Cerebellar nuclear complex (tissue), 1 donor: Measurements from ENCODE around the gene ROS1.
"Not testable (repeated sequence)": the region's sequence is repeated elsewhere in the genome, so short reads cannot be mapped to it uniquely, and the experiment has no call there.

ENCODE experiments used
- DNase-seq, 2 experiments: peaks; one replicate each; lab custom pipeline; 2025; lab: John Stamatoyannopoulos, UW

The ROS1 gene

DNA sequence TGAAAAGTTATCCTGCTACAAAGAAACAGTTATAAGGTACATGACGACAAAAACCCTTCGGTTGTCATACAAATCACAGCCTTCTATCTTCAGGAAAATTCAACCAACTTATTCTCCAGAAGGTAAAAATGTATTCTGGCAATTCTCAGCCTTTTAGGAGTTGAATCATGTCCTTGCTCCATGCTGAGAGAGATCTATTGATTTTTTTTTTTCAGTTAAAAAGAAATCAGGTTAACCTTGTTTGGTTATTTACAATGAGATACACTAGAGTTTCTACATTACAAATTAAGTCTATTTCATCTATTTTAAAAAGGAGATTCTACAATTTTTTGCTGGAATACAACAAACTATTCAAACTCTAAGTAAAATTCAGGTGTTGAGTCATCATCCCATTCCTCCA is 45.4 kb downstream of the ROS1 start:
- no peak for DNase-seq

DNA sequence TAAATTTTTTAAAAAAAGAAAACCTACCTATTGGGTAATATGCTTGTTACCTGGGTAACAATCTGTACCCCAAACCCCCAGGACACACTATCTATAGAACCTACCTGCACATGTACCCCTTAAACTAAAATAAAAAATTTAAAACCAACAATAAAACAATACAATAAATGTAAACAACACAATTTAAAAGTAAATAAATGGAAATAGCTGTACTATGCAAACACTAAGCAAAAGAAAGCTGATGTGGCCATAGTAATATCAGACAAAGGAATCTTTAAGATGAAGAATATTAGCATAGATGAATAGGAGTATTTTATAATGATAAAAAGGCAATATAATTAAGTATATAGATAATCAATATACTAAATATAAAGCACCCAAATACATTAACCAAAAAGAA is 50.3 kb downstream of the ROS1 start:
- DNase-seq: no peak

DNA sequence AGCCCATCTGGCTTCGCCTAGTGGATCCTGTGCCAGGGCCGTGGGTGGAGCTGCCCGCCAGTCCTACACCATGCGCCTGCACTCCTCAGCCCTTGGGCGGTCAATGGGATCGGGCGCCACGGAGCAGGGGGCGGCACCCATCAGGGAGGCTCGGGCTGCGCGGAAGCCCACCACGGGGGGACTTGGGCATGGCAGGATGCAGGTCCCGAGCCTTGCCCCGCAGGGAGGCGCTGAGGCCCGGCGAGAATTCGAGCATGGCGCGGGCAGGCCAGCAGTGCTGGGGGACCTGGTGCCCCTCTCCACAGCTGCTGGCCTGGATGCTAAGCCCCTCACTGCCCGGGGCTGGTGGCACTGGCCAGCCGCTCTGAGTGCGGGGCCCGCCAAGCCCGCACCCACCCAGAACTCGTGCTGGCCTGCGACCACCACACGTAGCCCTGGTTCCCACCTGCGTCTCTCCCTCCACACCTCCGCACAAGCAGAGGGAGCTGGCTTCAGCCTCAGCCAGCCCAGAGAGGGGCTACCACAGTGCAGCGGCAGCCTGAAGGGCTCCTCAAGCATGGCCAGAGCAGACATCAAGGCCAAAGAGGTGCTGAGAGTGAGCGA is 52.4 kb downstream of the ROS1 start:
- no peak for DNase-seq

DNA sequence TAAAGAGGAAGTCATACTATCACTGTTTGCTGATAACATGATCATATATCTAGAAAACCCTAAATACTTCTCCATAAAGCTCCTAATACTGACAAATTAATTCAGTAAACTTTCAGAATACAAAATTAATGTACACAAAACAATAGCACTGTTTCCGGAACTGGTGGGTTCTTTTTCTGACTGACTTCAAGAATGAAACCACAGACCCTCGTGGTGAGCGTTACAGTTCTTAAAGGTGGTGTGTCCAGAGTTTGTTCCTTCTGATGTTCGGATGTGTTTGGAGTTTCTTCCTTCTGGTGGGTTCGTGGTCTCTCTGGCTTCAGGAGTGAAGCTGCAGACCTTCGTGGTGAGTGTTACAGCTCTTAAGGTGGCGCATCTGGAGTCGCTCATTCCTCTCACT is 53.5 kb downstream of the ROS1 start:
- DNase-seq: not testable (repeated sequence)

DNA sequence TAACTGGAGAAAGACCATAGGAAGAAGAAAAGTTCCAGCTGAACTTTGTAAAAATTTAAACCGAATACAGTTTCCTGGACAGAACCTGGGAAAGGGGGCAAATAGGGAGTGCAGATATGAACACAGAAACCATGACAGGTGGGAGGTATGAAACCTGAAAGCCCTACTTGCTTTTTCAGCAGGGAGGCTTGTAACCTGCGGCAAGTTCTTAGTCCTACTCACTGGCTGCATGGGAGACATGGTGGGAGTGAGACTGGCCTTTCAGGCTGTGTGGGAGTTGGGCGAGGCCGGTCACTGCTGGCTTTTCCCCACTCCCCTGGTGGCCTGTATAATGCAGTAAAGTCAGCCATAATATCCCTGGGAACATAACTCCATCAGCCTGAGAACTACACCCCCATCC is 54.2 kb downstream of the ROS1 start:
- DNase-seq: no peak

DNA sequence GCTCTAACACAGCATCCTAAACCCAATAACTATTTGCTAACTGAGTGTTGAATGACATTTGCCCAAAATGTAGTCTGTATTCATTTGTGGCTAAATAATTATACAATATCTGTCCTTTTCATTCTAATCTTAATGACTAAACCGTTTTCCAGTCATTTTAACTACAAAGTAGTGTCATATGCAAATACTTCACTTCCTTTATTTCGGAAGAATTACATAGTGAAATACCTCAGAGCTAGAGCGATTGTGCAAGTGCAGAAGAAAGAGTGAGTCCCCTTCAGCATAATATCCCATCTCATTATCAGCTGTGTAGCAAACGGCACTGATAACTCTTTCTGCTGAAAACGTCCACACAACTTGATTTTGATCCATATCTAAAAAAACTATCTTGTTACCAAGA is 66.2 kb downstream of the ROS1 start:
- no peak for DNase-seq

DNA sequence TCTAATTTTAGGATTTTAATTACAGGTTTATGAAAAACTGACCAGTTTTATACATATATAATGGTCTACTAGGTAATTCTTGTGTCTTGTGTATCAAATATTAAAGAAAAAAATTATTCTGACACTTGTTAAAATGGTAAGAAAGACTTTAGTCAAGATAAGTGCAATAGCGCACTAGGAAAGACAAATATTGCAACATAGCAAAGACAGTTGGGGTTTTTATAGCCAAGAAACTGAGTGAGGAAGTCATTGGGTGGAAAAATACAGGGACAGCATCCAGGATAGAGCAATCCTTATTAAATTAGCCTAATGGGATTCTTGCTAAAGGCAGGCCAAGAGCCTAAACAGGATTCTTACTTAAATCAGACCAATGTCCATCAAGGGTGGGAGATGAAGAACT is 71.1 kb downstream of the ROS1 start:
- DNase-seq: no peak

DNA sequence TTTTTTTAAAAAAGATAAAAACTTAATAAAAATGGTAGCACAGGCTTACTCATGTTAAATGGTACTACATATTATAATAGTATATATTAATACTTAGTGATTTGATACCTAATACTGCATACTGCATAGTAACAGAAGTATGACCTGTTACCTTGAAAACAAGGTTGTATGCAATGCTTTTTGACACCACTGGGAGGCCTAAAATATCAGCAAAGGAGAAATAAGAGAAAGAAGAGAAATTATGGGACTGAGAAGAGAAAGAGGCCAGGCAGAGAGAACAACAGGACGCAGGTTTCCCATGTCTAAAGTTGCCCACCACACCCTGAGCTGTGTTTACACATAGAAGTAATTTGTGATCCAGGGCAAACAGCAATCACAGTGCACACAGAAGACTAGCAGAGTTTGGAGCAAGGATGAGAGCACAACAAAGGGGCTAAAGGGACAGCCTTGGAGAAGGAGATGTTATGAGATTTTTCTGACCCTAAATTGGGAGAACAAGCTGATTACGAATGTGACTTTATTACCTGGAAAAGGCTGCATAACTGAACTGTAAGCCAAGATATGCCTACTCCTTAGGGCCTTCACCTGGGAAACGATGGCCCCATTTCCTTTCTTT is 73.2 kb downstream of the ROS1 start:
- DNase-seq: no peak

DNA sequence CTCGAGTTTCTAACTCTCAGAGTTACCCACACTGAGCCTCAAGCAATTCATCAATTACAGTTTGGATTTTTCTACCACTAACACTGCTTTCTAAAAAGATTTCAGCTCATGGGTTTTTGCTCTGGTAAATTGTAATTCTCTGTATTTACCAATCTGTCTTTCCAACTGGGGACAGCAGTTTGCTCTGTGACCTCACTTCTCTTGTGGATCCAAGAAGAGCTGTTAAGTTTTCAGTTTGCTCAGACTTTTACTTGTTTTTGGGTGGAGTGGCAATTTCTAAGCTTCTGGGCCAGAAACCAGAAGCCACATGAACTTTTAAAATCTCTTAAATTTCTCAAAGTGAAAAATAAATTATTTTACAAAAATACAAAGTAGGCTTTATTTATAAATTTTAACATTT is 74.2 kb downstream of the ROS1 start:
- DNase-seq: no peak

DNA sequence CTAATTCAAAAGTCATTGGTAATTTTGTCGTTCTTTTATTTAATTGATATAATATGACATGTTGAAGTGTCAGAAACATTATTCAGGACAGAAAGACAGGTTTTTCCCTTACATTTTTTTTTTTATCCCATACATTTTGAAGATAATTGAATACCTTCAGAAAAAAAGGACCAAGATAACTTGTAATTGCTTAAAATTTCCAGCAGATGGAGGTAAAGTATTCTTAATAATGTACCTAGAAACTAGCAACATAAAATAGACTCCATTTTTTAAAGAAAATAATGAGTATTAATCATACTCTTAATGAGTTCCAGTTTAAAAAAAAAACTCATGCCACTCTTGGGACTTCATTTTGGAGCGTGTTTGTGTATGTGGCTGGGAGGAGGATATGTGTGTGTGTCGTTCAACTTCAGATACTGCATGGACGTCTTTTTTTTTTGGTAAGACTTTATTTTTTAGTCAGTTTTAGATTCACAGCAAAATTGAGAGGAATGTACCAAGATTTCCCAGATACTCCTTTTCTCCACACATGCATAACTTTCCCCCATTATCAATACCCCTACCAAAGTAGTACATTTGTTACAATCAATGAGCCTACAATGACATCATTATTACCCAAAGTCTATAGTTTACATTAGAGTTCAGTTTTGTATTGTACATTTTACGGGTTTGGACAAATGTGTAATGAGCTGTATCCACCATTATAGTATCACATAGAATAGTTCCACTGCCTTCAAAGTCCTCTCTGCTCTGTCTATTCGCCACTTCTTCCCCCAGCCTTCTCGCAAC is 79.4 kb downstream of the ROS1 start:
- DNase-seq: no peak

DNA sequence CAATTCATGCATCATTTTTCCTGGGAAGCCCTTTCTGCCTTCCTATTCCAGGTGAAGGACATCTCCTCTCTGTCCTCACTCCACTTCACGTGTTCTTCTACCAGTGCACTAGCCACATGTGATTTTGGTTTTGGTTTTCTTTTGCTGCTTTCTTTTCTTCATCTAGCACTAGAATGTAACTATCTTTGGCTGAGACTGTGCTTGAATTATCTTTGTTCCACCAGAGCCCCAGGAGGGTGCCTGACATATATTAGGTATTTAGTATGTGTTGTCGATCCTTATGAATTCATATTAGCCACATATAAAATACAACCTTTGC is 80.5 kb downstream of the ROS1 start:
- no peak for DNase-seq

DNA sequence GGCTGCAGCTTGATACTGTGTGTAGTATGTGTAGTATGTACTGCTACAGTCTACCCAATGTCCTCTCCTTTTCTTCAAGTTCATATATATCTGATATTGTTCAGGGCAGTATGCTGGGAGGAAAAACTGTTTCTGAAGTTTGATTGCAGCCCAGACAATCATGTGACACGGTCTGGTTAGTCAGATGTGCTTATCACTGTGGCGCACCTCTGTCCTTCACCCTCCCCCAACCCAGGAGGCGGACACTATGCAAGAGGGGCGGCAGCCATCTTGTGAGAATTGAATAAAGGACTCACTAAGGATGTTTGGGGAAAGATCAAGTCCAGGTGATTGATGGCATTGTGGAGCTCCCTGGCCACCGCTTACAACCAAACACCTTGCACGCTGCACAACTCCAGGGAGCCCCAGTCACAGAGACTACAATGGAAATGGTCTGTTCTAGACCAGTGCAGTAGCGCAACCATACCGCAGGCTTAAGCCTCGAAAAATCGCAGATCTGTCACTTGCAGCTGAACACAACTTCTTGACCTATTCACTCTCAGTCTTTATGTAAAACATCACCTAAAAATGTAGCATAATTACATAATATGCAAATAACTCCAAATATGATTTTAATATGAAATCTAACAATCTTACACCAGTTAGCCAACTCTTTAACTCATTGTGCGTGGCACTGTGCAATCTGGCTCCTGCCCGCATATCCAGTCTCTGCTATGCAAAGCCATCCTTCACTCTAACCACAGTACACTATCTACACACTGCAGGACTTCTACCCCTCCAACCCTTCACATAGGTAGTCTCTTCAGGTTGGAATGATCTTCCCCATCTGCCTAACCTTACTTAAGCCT is 81.1 kb downstream of the ROS1 start:
- DNase-seq: no peak

DNA sequence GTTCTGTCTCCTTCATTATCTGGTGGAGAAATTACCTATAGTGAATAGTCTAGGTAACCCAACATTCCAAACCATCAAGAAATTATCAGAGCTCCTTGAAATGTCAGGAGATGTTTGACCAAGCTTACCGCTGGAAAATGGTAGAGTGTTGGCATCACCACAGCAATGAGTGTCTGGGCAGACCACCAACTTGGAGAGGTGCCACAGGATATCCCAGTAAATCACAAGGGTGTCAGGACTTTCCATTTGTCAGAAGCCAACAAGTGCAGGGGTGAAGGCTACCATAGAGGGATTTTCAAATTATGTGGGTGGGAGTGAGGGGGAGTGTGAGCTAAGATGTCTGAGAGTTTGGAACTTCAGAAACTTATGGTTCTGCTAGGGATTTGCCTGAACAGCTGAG is 87.2 kb downstream of the ROS1 start:
- no peak for DNase-seq

DNA sequence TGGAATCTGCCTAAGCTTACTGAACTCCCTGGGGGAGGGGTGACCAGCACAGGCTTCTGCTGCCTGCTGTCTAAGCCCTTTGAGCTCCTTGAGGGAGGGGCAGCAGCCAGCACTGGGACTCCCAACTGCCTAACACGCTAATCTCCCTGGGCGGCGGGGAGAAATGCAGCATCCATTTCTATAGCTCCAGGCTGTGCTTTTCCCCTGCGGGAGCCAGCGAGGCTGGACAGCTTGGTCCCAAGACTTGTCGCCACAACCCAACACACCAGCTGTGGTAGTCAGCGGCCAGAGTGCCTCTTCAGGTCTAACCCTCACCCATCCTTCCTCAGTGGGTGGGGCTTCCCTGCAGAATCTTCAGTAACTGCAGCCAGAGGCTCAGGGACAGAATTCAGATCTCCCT is 95.8 kb downstream of the ROS1 start:
- DNase-seq: no peak

DNA sequence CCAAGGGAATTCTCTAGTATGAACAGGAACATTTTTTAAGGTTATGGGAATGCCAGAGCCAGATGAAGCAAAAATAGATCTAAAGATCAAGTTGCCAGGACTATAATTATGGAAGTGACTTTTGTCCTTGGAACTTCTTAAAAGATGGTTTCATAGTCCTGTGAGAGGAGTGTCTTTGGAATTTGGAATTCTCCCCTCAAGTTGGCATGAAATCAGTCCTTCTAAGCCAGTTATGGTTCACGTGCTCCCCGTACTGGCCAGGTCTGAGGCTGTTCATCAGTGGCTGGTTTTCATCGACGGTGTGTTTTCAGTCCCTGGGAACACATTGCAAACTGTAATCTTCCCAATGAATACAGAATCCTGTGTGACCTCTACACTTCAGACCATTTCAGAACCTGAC is 97.2 kb downstream of the ROS1 start:
- DNase-seq: no peak

DNA sequence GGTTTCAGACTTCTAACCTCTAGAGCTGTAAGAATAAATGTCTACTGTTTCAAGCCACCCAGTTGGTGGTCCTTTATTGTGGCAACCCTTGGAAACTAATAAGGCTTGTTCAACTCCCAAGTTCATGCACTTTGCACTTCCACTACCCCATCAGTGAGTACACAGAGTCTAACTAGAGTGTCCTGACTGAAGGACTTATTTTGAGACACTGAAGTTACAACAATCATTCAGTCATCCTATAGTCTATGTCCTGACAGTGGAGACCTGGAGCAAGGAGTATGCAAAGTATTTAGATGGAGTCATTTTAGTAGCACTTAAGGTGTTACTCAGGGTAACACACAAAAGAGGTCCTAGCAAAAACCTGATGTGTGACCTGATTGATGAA is 97.7 kb downstream of the ROS1 start:
- no peak for DNase-seq

DNA sequence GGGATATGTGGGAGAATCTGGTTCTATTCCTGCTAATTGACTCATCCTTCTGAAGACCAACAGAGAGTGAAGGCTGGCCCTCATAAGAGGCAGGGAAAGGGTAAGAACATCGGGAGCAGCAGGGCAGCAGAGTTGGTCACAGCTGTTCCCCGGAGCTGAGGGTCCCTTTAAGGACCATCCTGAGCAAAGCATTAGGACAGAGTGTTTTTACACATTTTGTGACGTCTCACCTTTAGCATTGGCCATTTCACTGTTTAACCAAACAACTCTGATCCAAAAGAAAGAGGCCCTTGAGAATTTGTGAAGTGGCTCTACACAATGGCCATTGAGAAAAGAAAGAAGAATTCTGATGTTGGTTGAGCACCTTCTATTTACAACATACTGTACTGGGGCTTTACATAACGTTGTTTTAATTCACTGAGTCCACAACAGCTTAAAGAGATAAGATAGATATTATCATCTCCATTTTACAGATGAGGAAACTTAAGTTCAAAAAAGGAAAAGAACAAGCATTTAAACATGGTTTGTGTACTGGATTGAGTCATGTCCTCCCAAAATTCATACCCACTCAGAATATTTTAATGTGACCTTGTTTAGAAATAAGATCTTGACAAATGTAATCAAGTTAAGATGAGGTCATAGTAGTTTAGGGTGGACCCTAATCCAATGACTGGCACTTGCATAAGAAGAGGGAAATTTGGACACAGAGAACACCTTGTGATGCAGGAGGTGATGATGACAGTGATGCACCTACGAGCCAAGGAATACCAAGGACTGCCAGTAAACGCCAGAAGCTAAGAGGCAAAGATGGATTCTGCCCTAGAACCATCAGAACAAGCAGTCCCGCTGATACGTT is 98.4 kb downstream of the ROS1 start:
- DNase-seq: no peak

DNA sequence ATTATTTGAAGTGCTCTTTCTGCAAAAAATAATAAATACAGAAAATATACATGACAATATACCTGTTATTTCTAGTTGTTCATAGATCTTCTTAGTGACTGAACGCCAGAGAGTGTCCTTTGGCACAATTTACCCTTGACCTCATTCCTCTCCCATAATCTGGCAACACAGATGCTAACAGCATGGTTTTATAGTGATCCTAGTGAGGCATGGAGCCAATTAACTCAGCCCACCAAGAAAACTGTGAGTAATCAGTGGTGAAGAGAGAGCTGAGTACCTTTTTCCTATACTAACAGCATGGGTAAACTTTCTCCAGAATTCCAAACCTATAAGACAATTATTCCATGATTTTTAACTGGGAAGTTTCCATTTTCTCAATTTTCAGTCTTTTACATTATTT is 99.3 kb downstream of the ROS1 start:
- DNase-seq: no peak

DNA sequence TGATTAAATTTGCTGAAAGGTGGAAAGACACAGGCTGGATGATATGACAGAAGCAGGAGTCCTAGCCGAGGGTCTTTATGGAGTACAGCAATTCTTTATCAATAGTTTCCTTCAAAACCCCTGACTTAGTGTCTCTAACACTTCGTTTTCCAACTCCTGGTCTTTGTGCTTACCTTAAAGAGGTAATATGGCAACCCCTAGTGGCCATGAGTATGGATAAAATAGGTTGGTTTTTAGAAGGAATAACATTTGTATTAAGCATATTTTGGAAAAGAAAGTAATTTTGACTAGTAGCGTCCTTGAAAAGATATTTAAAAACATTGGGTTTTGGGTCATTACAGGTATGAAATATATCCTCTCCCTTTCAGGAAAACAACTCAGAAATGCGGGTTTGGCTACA is 108.5 kb downstream of the ROS1 start:
- no peak for DNase-seq

DNA sequence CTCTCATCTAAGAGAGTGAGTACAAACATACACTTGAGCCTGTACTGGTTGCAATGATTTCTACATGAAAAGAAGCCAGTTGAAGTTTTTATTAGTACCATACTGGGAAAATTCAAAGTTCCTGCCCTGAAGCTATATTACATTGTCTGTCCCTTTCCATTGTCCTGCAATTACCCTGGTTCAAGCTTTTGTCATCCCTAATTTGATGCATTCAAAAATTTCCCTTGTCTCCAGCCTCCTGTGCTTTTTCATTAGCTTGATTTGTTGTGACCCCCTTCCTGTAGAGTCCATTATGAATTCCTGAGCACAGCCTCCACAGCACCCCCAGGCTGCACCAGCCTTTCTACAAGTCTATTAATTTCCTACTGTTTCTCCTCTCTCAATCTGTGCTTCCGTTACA is 114.0 kb downstream of the ROS1 start:
- DNase-seq: no peak

DNA sequence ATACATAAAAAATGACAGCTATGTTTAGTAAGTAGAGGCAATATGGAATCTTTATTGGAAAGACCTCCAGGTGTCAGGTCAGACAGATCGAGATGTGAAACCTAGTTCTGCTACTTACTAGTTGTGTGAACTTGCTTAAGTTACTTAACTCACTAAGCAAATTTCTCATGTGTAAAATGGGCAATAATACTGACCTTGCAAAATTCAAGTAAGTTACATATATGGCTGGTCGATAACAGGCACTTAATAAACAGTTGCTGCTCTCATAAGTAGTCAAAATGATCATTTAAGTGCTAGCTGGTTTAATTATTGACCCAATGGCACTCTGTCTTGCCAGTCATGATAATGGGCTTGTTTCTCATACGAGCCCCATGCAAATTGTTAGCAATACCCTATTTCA is 114.4 kb downstream of the ROS1 start:
- no peak for DNase-seq

DNA sequence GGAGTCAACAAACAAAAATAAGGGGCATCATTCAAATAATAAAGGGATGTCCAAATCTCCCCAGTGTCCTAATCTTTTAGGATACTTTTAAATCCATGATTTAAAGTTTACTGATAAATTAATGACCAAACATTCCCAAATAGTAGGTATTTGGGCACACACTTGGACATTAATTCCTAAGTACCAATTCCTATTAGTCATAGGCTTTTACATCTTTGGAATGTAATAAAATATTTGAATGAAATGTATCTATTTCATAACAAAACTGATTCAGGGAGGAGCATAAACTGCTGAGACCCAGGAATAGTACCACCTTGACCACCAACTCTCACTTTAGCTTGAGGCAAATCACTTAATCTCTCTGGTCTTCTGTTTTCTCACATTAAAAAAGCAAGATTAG is 116.1 kb downstream of the ROS1 start:
- no peak for DNase-seq
